ENCODE results near the gene GALT. TPM values are rescaled to one million over a fixed set of nuclear protein-coding genes. Genes with fewer than 3 reads are reported as not detected.

Gene GALT
- polyA plus RNA-seq, 3 donors from 2014 or later, result 43.7 to 61.2 (median 47.3) TPM

- H3K36me3 Mint-ChIP-seq, result peaks cover 9 to 14% (median 13%) of the 10 kb centered on the region in 3 donors
- peak overlapping the region in 1 of 6 donors; percentile 20 for H3K27ac Mint-ChIP-seq
- peaks cover 40 to 52% of the 10 kb centered on the region in 2 donors for H3K4me1 Mint-ChIP-seq
- DNase-seq, result no peak
- no peaks in the 10 kb centered on the region for H3K9me3 Mint-ChIP-seq
- no peak overlapping the region for H3K4me3 Mint-ChIP-seq
- peaks cover 9 to 11% (median 9%) of the 10 kb centered on the region in 3 donors for H3K27me3 Mint-ChIP-seq (ENCODE audit: low read depth in 3 of 3)
These were observed 4.3 kb downstream of the GALT start for GRCh38 chr9:34650816-34651215.

GRCh38 chr9:34651321-34651720 is 4.8 kb downstream of the GALT start:
- Mint-ChIP-seq H3K4me3 (no peak overlapping the region), H3K27ac (no peak overlapping the region), H3K36me3 (peaks cover 9 to 14% (median 13%) of the 10 kb centered on the region in 3 donors), H3K4me1 (peaks cover 35 to 47% of the 10 kb centered on the region in 2 donors), H3K27me3 (ENCODE audit: low read depth in 3 of 3) (peaks cover 8 to 9% (median 9%) of the 10 kb centered on the region in 3 donors), H3K9me3 (no peaks in the 10 kb centered on the region)
- DNase-seq, result no peak

- H3K27me3 Mint-ChIP-seq (ENCODE audit: low read depth in 3 of 3), result peaks cover 2 to 6% (median 2%) of the 10 kb centered on the region in 3 donors
- peak within 1 kb of the TSS in 5 of 6 donors; percentile 18 to 73 (median 48) for H3K27ac Mint-ChIP-seq
- no peak for DNase-seq
- H3K4me3 Mint-ChIP-seq, result peak within 1 kb of the TSS in 3 of 5 donors; percentile 9 to 41 (median 36)
- H3K4me1 Mint-ChIP-seq, result peaks cover 29 to 40% of the 10 kb centered on the region in 2 donors
- peaks cover 9 to 14% (median 13%) of the 10 kb centered on the region in 3 donors for H3K36me3 Mint-ChIP-seq
- no peaks in the 10 kb centered on the region for H3K9me3 Mint-ChIP-seq
These were observed 5.6 kb downstream of the GALT start, which contains the start of gene IL11RA for GRCh38 chr9:34651876-34652601. Gene IL11RA (plus strand): TSS chr9:34652185. CDS start chr9:34655218, 3,033 bp downstream.

- Mint-ChIP-seq H3K4me1 (peaks cover 24 to 34% of the 10 kb centered on the region in 2 donors), H3K9me3 (no peaks in the 10 kb centered on the region), H3K36me3 (peaks cover 9 to 14% (median 13%) of the 10 kb centered on the region in 3 donors), H3K27ac (peak overlapping the region in 3 of 6 donors; percentile 18 to 73 (median 48)), H3K27me3 (ENCODE audit: low read depth in 3 of 3) (peaks cover 0 to 2% (median 1%) of the 10 kb centered on the region in 3 donors), H3K4me3 (peak overlapping the region in 1 of 5 donors; percentile 36)
- DNase-seq, result no peak
These were observed 6.1 kb downstream of the GALT start for GRCh38 chr9:34652602-34653000.

GRCh38 chr9:34653151-34654072 is 6.9 kb downstream of the GALT start:
- DNase-seq, result no peak
- Mint-ChIP-seq H3K9me3 (no peaks in the 10 kb centered on the region), H3K27ac (peak overlapping the region in 3 of 6 donors; percentile 23 to 73 (median 29)), H3K27me3 (ENCODE audit: low read depth in 3 of 3) (peaks cover 0 to 3% (median 0%) of the 10 kb centered on the region in 3 donors), H3K36me3 (peaks cover 7 to 11% (median 10%) of the 10 kb centered on the region in 3 donors), H3K4me3 (no peak overlapping the region), H3K4me1 (peaks cover 18 to 26% of the 10 kb centered on the region in 2 donors)

GRCh38 chr9:34654323-34655051 is 8.0 kb downstream of the GALT start:
- H3K36me3 Mint-ChIP-seq, result peaks cover under 1 to 5% (median 2%) of the 10 kb centered on the region in 3 donors
- DNase-seq, result no peak
- peaks cover 0 to 3% (median under 1%) of the 10 kb centered on the region in 3 donors for H3K27me3 Mint-ChIP-seq (ENCODE audit: low read depth in 3 of 3)
- H3K4me3 Mint-ChIP-seq, result no peak overlapping the region
- H3K4me1 Mint-ChIP-seq, result peaks cover 12 to 17% of the 10 kb centered on the region in 2 donors
- H3K27ac Mint-ChIP-seq, result no peak overlapping the region
- H3K9me3 Mint-ChIP-seq, result no peaks in the 10 kb centered on the region

- Mint-ChIP-seq H3K4me3 (no peak overlapping the region), H3K36me3 (peaks cover 0 to 5% (median 1%) of the 10 kb centered on the region in 3 donors), H3K27me3 (ENCODE audit: low read depth in 3 of 3) (peaks cover 0 to 3% (median 2%) of the 10 kb centered on the region in 3 donors), H3K4me1 (peaks cover 12 to 15% of the 10 kb centered on the region in 2 donors), H3K27ac (no peak overlapping the region), H3K9me3 (no peaks in the 10 kb centered on the region)
- no peak for DNase-seq
These were observed 8.9 kb downstream of the GALT start for GRCh38 chr9:34655394-34655793.

- Mint-ChIP-seq H3K4me3 (no peak overlapping the region), H3K27me3 (ENCODE audit: low read depth in 3 of 3) (peaks cover 0 to 7% (median 3%) of the 10 kb centered on the region in 3 donors), H3K9me3 (no peaks in the 10 kb centered on the region), H3K4me1 (peaks cover 12 to 15% of the 10 kb centered on the region in 2 donors), H3K36me3 (peaks cover 0 to 11% (median 7%) of the 10 kb centered on the region in 3 donors), H3K27ac (no peak overlapping the region)
- no peak for DNase-seq
These were observed 10.5 kb downstream of the GALT start for GRCh38 chr9:34656992-34657391.

GRCh38 chr9:34658461-34658860 is 12.0 kb downstream of the GALT start:
- H3K4me1 Mint-ChIP-seq, result no peaks in the 10 kb centered on the region
- H3K27me3 Mint-ChIP-seq (ENCODE audit: low read depth in 3 of 3), result peaks cover 0 to 7% (median 3%) of the 10 kb centered on the region in 3 donors
- H3K36me3 Mint-ChIP-seq, result peaks cover 0 to 11% (median 3%) of the 10 kb centered on the region in 3 donors
- no peak for DNase-seq
- H3K4me3 Mint-ChIP-seq, result no peak overlapping the region
- H3K9me3 Mint-ChIP-seq, result no peaks in the 10 kb centered on the region
- no peak overlapping the region for H3K27ac Mint-ChIP-seq

GRCh38 chr9:34659592-34660253 is 13.2 kb downstream of the GALT start:
- Mint-ChIP-seq H3K27ac (no peak overlapping the region), H3K36me3 (peaks cover 0 to 11% (median 3%) of the 10 kb centered on the region in 3 donors), H3K27me3 (ENCODE audit: low read depth in 3 of 3) (peaks cover 0 to 7% (median 3%) of the 10 kb centered on the region in 3 donors), H3K4me3 (no peak overlapping the region), H3K9me3 (no peaks in the 10 kb centered on the region), H3K4me1 (peaks cover 7 to 8% of the 10 kb centered on the region in 2 donors)
- no peak for DNase-seq

GRCh38 chr9:34662526-34663302 is 16.2 kb downstream of the GALT start, which contains the start of gene CCL27:
Gene CCL27 (minus strand): TSS chr9:34662657. CDS start chr9:34662633, 24 bp downstream.
- Mint-ChIP-seq H3K4me1 (peaks cover 13 to 18% of the 10 kb centered on the region in 2 donors), H3K27me3 (ENCODE audit: low read depth in 3 of 3) (peaks cover 4 to 14% (median 7%) of the 10 kb centered on the region in 3 donors), H3K9me3 (no peaks in the 10 kb centered on the region), H3K27ac (peak within 1 kb of the TSS in 4 of 6 donors; percentile 19 to 94 (median 60)), H3K36me3 (peaks cover 0 to 11% (median 3%) of the 10 kb centered on the region in 3 donors), H3K4me3 (no peak within 1 kb of the TSS)
- no peak for DNase-seq

- Mint-ChIP-seq H3K36me3 (peaks cover 0 to 11% (median 3%) of the 10 kb centered on the region in 3 donors), H3K27ac (peak overlapping the region in 3 of 6 donors; percentile 19 to 94 (median 49)), H3K4me1 (peaks cover 13 to 18% of the 10 kb centered on the region in 2 donors), H3K4me3 (no peak overlapping the region), H3K27me3 (ENCODE audit: low read depth in 3 of 3) (peaks cover 4 to 14% (median 7%) of the 10 kb centered on the region in 3 donors), H3K9me3 (no peaks in the 10 kb centered on the region)
- DNase-seq, result no peak
These were observed 16.8 kb downstream of the GALT start for GRCh38 chr9:34663303-34663605.

All from immature natural killer cell (primary cell).